Heart left ventricle (tissue), 13 donors: ENCODE measurements around the gene BANF1.

Experiments used
- CTCF ChIP-seq, 12 donors: fragments of 200-600 bp; sonication (generic) in 4 of 12; IDR thresholded peaks; one replicate each; pipeline versions ENCODE4 v1.5.0 to v1.8.0; 2018 to 2022; ENCODE audit warnings: antibody characterized with exemption in 12 of 12, mild to moderate bottlenecking in 5 of 12
- POLR2A ChIP-seq, 2 donors: fragments of 450-650 bp; IDR thresholded peaks; one replicate each; pipeline ENCODE4 v1.6.1; 2017; ENCODE audit warnings: antibody characterized with exemption in 2 of 2, mild to moderate bottlenecking in 2 of 2, moderate library complexity in 2 of 2
- donor health status: ischemic (EF 13 %, LVEDD 7.1; RV severe dilation, severe dysfunction).
- donor health status: DM: no; HTN: yes; CAD: no.
- donor health status: DM: no; HTN: no; CAD: no.
- donor health status: ischemic (EF 25% LVEDD 6.9; RV normal size, moderate dysfunction).
- donor health status: ischemic (EF 25% LVEDD 5.7; RV mildly dilated, moderate dysfunction).
- donor health status: ischemic (EF 35%, LVEDD 5.7; RV mildly dilated, moderate dysfunction).
- donor health status: nonischemic (EF 11% LVEDD 7.7; RV severe dilation, severe dysfunction).
- donor health status: DM: yes; HTN: yes; CAD: no.
- donor health status: PGD.
- donor health status: ischemic (EF 29% LVEDD 5.4; RV normal size, mild dysfunction).
- donor health status: nonischemic (EF 23%, LVEDD 6.1; RV moderate dilation, normal function).

DNA sequence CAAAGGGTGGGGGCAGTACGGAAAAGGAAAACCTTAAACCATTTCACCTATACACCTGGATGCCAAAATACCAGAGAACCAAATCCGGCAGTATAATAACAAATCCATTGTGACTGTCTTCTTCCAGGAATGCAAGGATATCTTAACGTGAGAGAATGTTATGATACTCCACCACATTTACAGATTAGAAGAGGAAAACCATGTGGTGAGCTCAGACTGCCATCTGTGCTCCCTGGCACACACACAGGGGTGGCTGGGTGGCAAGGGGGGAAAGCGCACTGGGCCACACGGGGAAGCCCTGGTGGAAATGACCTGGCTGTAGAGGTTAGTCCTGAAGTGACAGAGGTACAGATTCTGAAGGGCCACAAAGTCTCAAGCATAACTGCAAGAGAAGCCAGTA lies 10.2 kb upstream of the BANF1 start:
- no peak for TF ChIP-seq CTCF (IDR thresholded peaks at IDR 0.05)
- TF ChIP-seq POLR2A (IDR thresholded peaks at IDR 0.05): no peak
